ENCODE data around the gene SLC13A3.

Gene SLC13A3

DNA sequence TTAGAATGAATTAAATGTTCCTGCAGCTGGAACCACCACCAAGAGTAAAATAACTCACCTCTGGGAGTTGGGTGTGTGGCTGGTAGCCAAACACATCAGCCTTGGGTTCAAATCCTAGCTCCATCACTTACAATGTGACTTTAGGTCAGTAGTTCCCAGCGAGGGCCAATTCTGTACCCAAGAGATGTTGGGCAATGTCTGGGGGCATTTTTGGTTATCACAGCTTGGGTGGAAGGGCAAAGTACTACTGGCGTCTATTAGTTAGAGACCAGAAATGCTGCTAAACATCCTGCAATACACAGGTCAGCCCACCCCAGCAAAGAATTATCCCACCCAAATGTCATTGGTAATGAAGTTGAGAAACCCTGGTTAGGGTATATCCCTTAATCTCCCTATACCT lies 48.8 kb downstream of the SLC13A3 start:
- no peak for DNase-seq

DNA sequence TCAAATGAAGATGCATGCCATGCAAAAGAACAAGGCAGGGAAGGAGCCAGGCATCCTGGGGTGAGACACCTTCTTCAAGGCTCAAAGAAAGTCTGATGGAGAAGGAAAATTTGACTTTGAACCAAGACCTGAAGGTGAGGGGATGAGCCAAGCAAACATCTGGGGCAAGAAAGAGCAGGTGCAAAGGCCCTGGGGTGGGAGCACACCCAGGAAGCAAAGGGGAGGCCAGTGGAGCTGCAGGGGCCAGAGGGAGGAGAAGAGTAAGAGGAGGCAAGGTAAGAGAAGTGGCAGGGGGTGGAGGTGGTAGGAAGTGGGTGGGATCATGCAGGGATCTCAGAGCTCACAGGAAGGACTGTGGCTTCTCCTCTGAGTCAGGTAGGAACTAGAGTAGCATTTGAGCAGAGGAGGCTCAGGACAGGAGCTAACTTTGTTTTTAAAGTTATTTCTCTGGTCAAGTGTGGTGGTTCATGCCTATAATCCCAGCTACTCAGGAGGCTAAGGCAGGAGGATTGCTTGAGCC lies 49.6 kb downstream of the SLC13A3 start:
- DNase-seq: no peak

DNA sequence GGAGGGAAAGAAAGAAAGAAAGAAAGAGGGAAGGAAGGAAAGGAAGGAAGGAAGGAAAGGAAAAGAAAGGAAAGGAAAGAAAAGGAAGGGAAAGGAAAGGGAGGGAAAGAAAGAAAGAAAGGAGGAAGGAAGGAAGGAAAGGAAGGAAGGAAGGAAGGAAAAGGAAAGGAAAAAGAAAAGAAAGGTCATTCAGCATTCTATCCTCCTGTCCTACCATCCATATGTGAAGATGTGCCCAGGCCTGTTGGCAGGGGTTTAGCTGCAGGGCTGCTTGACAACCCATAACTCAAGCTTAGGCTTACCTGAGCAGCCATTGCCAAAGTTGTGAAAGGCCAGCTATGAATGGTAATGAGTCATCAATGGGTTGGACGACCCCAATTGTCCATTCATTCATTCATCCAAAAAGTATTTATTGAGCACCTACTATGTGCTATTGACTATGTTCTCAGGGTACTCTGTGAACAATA lies 50.9 kb downstream of the SLC13A3 start:
- DNase-seq: no peak

DNA sequence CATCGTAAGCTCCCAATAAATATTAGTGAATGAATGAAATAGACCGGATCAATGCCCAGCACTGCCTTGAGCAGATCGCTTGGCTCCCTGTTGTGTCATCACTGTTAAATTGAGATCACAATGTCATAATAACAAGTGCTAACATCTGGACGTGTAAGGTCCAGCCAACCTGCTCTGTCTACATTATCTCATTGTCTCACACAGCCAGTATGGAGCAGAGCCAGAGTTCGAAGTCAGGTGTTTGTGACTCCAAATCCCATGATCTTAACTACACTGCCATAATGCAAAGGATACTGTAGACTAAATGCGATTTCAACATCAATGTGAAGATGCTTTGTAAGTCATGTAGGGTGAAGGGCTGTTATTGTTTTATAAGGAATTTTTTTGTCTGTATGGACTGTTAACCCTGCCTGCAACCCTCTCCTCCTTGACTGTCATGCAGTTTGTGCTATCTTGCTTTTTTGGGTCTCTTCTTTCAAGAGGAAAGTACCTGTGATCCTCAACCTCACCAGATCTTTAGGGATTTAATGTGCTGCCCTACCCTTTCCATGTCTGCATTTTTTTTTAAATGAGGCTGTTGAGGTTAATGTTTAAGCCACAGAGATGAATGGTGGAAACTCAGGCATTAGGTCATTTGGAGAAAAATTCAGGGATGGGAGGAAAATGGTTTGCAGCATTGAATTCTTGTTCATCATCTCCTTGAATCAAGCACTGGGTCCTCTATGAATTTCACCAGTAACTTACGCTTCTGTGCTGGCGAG lies 51.9 kb downstream of the SLC13A3 start:
- DNase-seq: no peak

DNA sequence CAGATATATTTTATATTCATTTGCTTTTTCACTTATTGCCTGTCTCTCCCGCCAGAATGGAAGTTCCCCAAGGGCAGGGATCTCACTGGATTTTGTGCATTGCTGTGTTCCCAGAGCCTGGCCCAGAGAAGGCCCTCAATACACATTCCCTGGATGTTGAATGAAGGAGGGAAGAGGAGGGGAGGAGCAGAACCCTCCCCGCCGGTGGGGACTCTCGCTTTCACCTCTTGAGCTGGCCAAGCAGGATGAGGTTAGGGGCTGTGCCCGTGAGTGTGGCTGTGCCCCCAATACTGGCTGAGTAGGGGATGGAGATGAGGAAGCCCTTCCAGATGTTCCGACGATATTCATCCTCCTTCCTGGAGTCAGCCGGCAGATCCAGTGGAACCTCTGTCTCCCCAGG lies 55.3 kb downstream of the SLC13A3 start:
- DNase-seq: no peak

DNA sequence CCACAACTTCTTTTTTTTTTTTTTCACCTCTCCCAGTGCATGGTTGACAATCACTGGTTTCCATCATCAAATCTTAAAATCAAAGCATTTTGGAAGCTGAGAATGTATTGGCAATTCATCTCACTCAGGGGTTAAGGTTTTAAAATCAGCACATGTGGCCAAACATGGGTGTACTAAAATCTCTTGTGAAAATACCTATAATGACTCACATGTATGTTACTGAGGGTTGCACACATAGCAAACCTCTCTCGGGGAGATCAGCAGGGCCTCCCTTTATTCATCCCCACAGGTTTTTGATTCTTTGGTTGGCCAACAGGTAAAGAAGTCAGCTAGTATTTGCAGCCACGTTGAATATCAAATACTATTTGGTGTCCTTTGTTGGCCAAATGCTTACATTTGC lies 56.5 kb downstream of the SLC13A3 start:
- DNase-seq: no peak

DNA sequence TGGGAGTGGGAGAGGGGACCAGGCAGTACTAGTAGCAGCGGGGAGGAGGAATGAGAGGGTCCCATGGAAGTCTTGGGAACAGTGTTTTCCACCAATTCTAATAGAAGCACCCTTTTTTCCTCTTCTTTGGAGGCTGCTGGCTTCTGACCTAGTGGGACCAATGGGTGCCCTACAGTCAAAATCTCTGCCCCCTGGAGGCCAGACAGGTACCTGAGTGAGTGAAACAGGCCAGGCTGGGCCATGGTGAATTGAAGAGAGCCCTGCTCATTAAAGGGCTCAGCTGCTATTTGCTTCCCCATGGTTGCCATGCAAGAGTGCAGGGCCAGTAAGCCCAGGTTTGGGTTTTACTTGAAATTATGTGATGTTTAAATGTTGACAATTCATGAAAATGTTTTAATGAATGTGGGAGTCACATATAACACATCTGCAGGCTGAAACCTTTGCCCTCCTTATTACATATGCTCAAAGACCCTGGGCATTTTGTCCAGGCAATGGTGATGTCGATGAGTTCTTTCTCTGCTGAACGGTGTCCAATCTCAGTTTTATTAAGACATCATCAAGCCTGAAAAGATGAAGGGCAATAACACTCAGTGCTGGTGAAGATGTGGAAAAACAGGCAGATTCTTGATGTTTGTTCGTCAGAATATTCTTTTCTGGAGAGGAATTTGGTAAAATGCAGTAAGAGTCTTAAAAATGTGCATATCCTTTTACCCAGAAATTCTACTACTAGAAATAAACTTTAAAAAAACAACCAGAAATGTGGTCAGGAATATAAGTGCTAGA lies 58.5 kb downstream of the SLC13A3 start:
- no peak for DNase-seq

DNA sequence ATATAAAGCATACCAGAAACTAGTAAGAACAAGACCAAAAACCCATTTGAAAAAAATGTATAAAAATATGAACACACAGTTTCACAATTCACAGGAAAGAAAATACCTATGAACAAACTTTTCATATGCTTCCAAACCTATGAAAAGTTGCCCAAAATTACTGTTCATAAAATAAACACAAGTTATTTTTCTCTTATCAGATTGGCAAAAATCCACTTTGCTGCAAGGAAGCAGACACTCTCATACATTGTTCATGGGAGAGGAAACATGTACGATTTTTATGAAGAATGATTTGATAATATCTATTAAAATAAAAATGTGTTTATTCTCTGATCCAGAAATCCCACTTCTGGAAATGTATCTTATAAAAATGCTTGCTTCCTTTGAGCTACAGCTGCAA lies 60.8 kb downstream of the SLC13A3 start:
- DNase-seq: no peak

DNA sequence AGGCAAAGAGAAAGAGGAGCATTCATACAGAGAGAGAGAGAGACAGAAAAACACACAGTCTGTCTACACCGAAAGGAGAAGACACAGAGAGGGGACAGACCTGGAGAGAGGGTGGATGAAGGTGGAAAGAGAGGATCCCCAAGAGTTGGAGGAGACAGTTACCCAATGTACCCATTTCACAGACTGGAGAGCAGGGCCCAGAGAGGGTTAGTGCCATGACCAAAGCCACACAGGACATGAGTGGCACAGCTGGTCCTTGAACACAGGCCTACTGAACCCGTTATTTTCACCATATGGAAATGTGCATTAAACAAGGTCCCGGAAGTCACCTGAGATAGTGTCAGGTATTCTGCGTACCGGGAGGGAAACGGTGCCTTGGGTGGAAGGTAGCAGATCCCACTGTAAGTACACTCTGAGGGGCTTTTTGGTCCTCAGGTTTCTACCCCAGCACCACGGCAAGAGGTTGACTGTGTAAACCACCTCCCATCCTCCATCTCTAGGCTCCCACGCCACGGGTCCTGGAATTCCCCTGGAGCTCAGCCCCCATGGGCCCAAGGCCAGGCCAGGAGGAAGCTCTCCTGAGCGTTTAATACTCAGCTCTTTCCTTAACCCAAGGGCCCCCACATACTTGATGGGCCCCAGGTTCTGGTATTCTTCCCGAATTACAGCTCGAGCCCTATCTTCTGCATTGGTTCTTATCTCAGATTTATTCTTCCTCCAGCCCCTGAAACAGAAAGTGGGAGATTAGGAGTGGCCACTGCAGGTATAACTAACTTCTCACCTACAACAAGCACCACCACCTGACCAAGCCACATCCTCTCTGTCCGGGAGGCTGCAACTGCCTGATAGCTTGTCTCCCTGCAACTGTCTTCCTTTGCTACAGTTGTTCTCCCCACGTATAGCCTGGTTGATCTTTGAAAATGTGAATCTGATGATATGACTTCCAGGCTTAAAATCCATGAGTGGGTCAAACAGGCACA lies 62.4 kb downstream of the SLC13A3 start:
- no peak for DNase-seq

DNA sequence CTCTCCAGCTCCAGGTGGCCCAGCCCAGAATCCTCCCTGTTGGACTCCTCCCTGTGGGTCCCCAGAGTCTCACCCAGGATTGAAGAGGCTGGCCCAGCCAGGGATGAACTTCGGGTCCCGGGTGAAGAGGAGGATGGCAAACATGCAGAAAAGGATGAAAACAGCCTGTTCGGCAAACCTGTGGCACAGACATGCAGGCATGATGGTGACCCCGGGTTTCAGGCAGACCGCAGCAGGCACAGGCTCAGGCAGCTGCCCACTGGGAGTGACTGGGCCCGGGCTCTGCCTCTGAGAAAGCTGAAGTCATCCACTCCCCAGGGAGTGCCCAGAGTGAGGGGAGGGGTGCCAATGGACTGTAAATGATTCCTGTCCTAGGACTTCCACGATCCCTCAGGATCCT lies 63.3 kb downstream of the SLC13A3 start:
- DNase-seq: no peak

DNA sequence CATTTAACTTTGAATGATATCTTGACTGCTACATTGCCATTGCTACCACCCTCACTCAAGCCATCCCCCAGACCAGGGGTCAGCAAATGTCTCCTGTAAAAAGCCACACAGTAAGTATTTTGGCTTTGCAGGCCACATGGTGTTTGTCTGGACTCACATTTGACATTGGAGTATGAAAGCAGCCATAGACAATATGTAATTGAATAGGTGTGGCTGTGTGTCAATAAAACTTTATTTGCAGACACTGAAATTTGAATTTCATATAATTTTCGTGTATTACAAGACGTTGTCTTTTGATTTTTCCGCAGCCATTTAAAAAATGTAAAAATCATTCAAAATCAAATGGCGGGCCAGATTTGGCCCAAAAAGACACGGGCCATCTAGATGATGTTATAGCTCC lies 64.5 kb downstream of the SLC13A3 start:
- DNase-seq: no peak

DNA sequence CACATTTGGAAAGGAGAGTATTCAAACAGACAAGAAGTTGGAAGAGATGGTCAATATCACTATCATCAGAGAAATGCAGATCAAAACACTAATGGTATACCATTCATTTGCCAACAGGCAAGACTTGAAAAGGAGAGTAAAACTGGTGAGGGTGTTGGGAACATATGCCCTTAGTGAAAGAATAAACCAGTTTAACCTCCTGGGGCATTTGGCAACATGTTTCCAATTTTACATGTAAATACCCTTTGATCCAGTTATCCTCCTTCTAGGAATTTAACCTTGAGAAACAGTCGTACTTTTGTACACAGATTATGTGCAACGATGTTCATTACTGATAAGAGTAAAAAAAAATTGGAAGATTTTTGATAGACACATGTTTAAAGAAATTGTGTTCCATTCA lies 66.8 kb downstream of the SLC13A3 start:
- DNase-seq: no peak

DNA sequence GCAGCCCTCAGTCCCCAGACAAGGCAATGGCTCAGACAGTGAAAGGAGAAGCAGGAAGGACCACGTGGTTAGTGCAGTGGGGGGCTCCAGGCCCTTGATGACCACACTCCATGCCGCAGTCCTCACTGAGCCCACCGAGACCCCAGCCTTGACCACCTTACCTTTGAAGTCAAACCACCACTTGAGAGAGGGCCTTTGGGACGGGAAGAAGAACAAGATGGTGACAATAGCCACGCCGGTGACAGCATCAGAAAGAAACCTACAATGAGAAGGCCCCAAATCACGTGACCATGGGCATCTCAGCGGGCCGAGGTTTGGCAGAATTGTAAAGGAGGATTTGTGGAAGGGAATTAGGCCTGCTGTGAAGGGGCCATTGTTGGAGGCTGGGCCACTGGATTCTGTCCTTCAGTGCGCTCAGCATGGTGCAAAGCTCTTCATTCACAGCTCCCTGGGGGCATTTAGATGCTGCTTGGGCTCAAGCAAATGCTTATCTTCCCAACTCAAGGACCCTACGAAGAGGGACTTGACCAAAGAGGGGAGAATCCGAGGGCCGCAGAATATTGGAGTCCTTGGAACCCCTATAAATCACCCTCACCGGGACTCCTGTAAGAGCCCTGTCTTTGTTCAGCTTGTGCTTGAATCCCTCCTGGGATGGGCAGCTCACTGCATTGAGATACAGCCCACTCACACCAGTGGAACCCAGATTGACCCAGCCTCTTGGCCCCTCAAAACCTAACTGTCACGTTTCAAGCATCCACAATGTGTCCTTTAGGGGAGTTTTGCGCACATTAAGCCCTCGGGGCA lies 67.6 kb downstream of the SLC13A3 start:
- DNase-seq: no peak

DNA sequence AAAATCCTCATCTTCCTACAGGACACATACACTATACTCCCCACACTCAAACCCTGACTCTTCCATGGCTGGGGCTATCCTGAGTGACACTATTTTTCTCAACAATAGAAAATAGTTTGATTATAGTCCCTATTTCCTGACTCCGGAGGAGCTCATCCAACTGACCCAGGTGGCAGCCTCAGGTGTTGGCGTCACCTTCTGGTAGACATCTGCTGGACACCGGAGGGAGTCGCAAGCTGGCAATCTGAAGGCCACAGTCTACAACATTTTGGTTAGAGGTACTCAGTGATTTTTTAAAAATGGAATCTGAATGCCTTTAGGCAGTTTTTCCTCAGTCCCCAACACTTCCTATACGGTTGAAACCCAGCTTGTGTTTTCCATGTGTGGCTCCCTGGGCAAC lies 68.6 kb downstream of the SLC13A3 start:
- DNase-seq: no peak

DNA sequence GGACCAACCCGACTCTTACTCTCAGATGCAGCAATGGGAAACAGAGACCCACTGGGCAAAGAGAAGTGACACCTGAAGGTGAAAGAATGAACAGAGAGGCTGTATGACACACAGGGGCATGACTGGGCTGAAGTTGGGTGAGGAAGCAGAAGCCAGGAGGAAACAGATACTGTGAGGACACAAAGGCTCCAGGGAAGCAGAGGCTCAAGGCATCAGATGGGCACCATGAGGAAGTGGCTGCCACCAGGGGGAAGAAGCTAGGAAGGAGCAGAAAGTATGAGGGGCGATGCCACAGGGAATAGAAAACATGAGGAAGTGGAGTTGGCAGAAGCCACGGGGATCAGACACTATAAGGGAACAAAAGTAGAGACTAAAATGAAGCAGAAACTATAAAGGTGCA lies 69.9 kb downstream of the SLC13A3 start:
- DNase-seq: no peak

DNA sequence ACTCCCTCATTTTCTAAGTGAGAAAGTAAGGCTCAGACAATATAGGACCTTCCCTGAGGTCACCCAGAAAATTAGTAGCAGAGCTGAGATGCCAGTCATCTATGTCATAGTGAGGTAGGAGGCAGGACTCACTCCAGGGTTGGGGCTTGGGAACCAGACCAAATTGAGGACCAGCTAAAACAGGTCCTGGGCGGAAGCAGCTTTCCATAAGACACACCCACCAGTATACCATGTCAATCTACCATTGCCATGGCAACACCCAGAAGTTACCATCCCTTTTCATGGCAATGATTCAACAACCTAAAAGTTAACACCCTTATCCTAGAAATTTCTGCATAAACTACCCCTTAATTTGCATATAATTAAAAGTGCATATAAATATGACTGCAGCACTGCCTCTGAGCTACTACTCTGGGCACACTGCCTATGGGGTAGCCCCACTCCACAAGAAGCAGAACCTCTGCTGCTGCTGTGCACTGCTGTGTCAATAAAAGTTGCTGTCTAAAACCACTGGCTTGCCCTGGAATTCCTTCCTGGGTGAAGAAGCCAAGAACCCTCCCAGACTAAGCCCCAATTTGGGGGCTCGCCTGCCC lies 70.5 kb downstream of the SLC13A3 start:
- DNase-seq: no peak

DNA sequence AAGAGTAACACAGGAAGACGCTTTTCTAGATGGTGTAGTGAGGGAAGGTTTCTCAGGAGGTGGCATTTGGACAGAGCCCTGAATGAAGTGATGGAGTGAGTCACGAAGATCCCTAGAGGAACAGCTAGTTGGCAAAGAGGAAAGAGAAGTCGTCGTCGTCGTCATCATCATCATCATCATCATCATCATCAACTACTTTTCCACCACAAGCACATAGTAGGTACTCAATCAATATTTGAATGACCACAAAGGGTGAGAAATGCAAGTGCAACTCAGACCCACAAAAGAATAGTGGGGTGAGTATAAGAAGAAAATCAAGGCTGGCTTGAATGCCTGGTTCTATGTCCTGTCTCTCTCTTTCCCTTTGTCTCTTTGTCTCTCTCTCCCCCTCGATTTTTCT lies 72.5 kb downstream of the SLC13A3 start:
- no peak for DNase-seq

DNA sequence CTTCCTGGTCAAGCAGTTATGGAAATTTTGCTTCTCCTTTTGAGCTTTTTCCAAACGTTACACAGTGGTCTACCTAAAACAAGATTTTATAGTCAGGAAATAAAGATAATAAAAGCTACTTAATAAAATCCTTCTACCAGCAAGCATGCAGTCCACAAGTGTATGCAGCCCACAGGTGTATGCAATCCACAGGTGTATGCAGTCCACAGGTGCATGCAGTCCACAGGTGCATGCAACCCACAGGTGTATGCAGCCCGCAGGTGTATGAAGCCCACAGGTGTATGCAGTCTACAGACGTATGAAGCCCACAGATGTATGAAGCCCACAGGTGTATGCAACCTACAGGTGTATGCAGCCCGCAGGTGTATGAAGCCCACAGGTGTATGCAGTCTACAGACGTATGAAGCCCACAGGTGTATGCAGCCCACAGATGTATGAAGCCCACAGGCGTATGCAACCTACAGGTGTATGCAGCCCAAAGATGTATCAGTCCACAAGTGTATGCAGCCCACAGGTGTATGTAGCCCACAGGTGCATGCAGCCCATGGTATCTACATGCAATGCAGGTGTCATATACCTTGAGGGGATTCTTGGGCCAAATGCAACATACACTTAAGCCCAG lies 74.4 kb downstream of the SLC13A3 start:
- no peak for DNase-seq

DNA sequence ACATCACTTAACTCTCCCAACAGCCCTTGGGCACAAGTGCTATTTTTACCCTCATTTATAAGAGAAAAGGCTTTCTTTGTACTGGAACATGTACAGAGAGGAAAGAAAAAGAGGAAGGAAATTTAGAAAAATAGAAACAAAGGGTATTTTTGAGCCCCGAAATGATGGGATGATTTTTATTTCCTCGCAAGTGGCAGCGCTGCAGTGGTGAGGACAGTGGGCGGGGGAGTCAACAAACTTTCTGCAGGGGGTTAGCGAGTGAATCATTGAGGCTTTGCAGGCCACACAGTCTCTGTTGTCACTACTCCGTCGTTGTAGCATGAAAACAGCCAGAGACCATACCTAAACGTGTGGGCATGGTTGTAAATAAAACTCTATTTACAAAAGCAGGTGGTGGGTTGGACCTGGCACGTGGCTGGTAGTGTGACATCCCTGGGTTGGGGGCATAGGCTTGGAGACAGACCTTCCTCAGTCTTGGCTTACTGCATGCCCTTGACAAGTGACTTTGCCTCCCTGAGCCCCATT lies 75.3 kb downstream of the SLC13A3 start:
- DNase-seq: no peak

DNA sequence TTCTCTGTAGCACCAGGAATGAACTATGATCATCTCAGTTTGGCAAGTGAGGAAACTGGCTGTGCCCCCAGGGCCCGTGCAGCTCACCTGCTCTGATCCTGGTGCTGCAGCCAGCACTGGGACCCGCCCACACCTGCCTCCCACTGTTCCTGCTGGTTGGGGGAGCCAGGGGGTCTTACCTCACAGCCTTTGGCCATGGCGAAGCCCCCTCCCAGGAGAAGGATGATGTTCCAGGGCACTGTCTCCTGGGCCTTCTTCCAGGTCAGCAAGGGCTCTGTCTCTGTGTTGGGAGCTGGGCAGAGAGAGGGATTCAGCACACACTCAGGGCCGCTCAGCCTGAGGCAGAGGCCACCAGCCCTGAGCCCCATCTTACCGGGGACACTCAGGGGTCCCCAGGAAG lies 75.9 kb downstream of the SLC13A3 start:
- no peak for DNase-seq

Measured in HCEC 1CT (cell line).